ENCODE results near the gene TMEM53. TPM values are rescaled to one million over a fixed set of nuclear protein-coding genes. Genes with fewer than 3 reads are reported as not detected.

The TMEM53 gene
- total RNA-seq, 1 experiment from 2014 or later: 6.2 TPM

DNA sequence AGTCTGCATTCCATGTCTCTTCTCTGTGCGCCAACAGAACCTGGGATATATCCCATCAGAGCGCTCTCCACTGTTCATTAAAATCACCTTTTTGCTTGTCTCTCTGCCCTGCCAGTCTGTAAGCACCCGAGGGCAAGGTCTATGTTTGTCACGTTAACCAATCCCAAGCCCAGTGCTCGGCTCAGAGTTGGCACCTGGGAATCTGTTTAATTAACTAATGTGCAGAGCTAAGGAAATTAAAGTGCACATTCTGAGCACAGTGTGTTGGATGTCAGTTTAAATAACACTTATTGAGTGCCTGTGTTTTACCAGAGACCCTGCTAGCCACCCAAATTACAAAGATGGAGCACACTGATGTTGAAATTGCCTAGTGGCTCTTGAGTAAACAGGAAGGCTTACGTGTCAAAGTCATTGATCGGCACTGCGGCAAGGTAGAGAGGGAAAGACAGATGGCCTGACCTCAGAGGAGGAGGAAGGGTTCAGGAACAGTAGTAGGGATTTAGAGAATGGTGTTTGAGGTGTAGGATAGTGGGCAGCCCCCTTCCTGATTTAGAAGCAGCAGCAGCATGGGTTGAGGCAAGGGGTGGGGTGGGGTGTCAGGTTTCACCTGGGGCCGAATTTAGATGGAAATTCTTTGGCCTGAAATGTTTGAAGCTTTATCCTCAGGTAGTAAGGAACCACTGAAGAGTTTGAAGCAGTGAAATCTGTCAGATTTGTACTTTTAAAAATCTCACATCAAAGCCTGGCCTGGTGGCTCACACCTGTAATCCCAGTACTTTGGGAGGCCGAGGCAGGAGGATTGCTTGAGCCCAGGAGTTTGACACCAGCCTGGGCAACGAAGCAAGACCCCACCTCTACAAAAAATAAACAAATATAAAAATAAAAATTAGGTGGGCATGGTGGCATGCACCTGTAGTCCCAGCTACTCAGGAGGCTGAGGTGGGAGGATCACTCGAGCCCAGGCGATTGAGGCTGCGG lies 7.9 kb upstream of the TMEM53 start:
- H3K4me1 ChIP-seq (ENCODE audit: insufficient read depth, low read length): peaks cover 10% of the 10 kb centered on the region; the same call in 1 of the 2 replicates
- no peak overlapping the region for H4K91ac ChIP-seq (ENCODE audit: insufficient read length, low read depth, low read length)
- no peak overlapping the region for H3K9ac ChIP-seq (ENCODE audit: extremely low read depth, insufficient read length, low read length)
- no peak overlapping the region for H4K8ac ChIP-seq (replicated peaks; ENCODE audit: insufficient read length, low read depth, low read length)
- H2BK120ac ChIP-seq (ENCODE audit: low read depth, low read length, poor library complexity, severe bottlenecking): no peak overlapping the region
- H3K79me1 ChIP-seq (ENCODE audit: insufficient read depth, low read depth, low read length, poor library complexity, severe bottlenecking): no peaks in the 10 kb centered on the region
- H2AFZ ChIP-seq (ENCODE audit: low read length): no peak overlapping the region
- no peak overlapping the region for H4K5ac ChIP-seq (ENCODE audit: insufficient read length, low read depth, low read length)
- H3K14ac ChIP-seq (ENCODE audit: insufficient read depth, low read length): no peak overlapping the region
- Mint-ChIP-seq H3K27me3 (ENCODE audit: low read depth) (no peaks in the 10 kb centered on the region; the same call in 1 of the 2 replicates), H3K9me3 (no peaks in the 10 kb centered on the region; a peak in 1 of 5 replicates), H3K4me1 (peaks cover 19 to 22% of the 10 kb centered on the region in 2 experiments), H3K36me3 (ENCODE audit: insufficient read depth in 1 of 3, low read depth in 3 of 3) (peaks cover 0 to 10% (median 0%) of the 10 kb centered on the region in 3 experiments; a peak in 3 of 7 replicates), H3K4me3 (peak overlapping the region in 1 of 2 experiments; percentile 6; a peak in 1 of 5 replicates), H3K27ac (peak overlapping the region; percentile 7 to 71 (median 69); a peak in 5 of 7 replicates)
- no peak overlapping the region for H2BK15ac ChIP-seq (ENCODE audit: low read depth, low read length)
- H3K56ac ChIP-seq (ENCODE audit: insufficient read length, low read depth, low read length): no peak overlapping the region
- H3K23me2 ChIP-seq (ENCODE audit: insufficient read length, low read depth, low read length, poor library complexity, severe bottlenecking): no peaks in the 10 kb centered on the region
- H3K18ac ChIP-seq (ENCODE audit: insufficient read length, low read depth, low read length): no peak overlapping the region
- H3K79me2 ChIP-seq (ENCODE audit: insufficient read depth, low read length): no peaks in the 10 kb centered on the region
- no peak overlapping the region for H3K4ac ChIP-seq (ENCODE audit: low read depth, low read length)
- peak; percentile 58 for DNase-seq
- peak overlapping the region; percentile 31 for H3K4me2 ChIP-seq (ENCODE audit: insufficient read depth, insufficient read length, low read length)
- no peak overlapping the region for H2BK12ac ChIP-seq (ENCODE audit: insufficient read length, low read depth, low read length)
- H3K27me3 ChIP-seq (ENCODE audit: insufficient read depth, low read length): no peaks in the 10 kb centered on the region
- H2BK20ac ChIP-seq (ENCODE audit: low read depth, low read length, poor library complexity, severe bottlenecking): no peak overlapping the region
- no CpG with 5 or more reads among the region's 14 CpGs for WGBS (ENCODE audit: extremely low coverage, insufficient read length, low lambda C conversion rate)
- no peak overlapping the region for H2AK5ac ChIP-seq (ENCODE audit: insufficient read length, low read length)
- peak overlapping the region; percentile 55 for H3K27ac ChIP-seq (ENCODE audit: insufficient read length, low read depth, low read length)
- TF ChIP-seq, protein P1, sequence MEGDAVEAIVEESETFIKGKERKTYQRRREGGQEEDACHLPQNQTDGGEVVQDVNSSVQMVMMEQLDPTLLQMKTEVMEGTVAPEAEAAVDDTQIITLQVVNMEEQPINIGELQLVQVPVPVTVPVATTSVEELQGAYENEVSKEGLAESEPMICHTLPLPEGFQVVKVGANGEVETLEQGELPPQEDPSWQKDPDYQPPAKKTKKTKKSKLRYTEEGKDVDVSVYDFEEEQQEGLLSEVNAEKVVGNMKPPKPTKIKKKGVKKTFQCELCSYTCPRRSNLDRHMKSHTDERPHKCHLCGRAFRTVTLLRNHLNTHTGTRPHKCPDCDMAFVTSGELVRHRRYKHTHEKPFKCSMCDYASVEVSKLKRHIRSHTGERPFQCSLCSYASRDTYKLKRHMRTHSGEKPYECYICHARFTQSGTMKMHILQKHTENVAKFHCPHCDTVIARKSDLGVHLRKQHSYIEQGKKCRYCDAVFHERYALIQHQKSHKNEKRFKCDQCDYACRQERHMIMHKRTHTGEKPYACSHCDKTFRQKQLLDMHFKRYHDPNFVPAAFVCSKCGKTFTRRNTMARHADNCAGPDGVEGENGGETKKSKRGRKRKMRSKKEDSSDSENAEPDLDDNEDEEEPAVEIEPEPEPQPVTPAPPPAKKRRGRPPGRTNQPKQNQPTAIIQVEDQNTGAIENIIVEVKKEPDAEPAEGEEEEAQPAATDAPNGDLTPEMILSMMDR (conservative IDR thresholded peaks at IDR 0.05): no peak
- H3K9me3 ChIP-seq (ENCODE audit: control insufficient read depth, low read depth, low read length): no peaks in the 10 kb centered on the region
- no peak overlapping the region for H2BK5ac ChIP-seq (ENCODE audit: insufficient read length, low read length)
- no peak overlapping the region for H3K23ac ChIP-seq (ENCODE audit: insufficient read length, low read depth, low read length)
- no peaks in the 10 kb centered on the region for H4K20me1 ChIP-seq (ENCODE audit: control insufficient read depth, insufficient read depth, insufficient read length)
- H3T11ph ChIP-seq (ENCODE audit: low read length): no peak overlapping the region
